Colonic mucosa (tissue), 4 donors: ENCODE data around the gene TMEM100. TPM values are rescaled to one million over a fixed set of nuclear protein-coding genes. Genes with fewer than 3 reads are reported as not detected.

Experiments
- DNase-seq: peaks from one replicate; pipeline ENCODE4 v3.0.0-alpha.2; 2020
- H3K27ac ChIP-seq: fragments of 200-600 bp; one replicate; pipeline ENCODE4 v1.8.0; 2021
- H3K27me3 ChIP-seq: fragments of 200-600 bp; one replicate; pipeline ENCODE4 v1.8.0; 2021
- H3K36me3 ChIP-seq: fragments of 200-600 bp; one replicate; pipeline ENCODE4 v1.8.0; 2021
- H3K4me1 ChIP-seq: fragments of 200-600 bp; one replicate; pipeline ENCODE4 v1.8.0; 2021; ENCODE audit warnings: mild to moderate bottlenecking
- H3K4me3 ChIP-seq: fragments of 200-600 bp; one replicate; pipeline ENCODE4 v1.8.0; 2021
- H3K9ac ChIP-seq, 2 donors: one replicate each; pipeline ENCODE4 v1.7.0; 2013; ENCODE audit warnings: control low read depth in 2 of 2, low read depth in 2 of 2, low read length in 2 of 2
- H3K9me3 ChIP-seq: fragments of 200-600 bp; one replicate; pipeline ENCODE4 v1.8.0; 2021
- intact Hi-C: fragments of 100-400 bp; cut with DNase I; formaldehyde crosslinking; loops from one replicate; pipeline ENCODE4 v1.14.1; 2022
- total RNA-seq, 2 donors: library from RNA; stranded (reverse); fragmentation: NEBNext Ultra II Directional in 1 of 2; extraction: Animal tissue kit (Norgen Biotek cat#: 25700) in 1 of 2; gene quantifications; one replicate each; pipeline ENCODE4 v1.2.1, GENCODE V29; 2021
- TF ChIP-seq, protein P1 (sequence below): fragments of 200-600 bp; IDR thresholded peaks from one replicate; pipeline ENCODE4 v1.8.0; 2022; ENCODE audit warnings: antibody characterized with exemption, mild to moderate bottlenecking
- donor health status: healthy.
- donor health status: DM: no; HTN: no; CAD: no.
- donor health status: DM: no; HTN: no; CAD: no.

Gene TMEM100
- total RNA-seq, 2 donors from 2014 or later: 2.8 to 7.1 TPM

DNA sequence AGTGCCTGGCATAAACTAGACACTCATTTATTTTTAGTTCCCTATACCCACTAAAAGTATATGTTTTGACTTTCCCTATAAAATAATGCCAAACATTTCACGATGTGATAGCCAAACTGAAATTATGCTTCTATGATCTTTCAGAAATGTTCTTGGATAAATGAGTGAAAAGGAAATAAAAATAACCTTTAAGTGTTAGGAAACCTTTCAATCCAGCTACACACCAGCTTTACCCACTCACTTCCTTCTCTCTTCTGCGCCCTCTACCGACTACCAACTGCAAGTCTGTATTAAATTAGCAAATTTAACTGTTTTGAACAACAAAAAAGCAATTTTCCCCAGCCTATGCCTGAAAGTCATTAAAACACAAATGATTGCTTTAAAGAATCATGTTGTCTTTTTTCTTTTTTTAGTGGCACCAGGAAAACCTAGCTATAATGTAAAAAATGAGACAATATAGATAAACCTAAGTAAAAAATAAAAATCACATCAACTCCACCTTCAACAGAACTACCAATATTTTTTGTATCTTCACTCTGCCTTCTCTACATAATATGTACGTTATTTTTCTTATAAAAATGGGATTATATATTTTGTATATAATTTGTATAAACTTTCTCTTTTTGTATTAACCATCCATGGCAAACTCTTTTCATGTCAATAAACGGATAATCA is 13.2 kb upstream of the TMEM100 start:
- no peak overlapping the region for H3K27ac ChIP-seq
- DNase-seq: peak; percentile 58

DNA sequence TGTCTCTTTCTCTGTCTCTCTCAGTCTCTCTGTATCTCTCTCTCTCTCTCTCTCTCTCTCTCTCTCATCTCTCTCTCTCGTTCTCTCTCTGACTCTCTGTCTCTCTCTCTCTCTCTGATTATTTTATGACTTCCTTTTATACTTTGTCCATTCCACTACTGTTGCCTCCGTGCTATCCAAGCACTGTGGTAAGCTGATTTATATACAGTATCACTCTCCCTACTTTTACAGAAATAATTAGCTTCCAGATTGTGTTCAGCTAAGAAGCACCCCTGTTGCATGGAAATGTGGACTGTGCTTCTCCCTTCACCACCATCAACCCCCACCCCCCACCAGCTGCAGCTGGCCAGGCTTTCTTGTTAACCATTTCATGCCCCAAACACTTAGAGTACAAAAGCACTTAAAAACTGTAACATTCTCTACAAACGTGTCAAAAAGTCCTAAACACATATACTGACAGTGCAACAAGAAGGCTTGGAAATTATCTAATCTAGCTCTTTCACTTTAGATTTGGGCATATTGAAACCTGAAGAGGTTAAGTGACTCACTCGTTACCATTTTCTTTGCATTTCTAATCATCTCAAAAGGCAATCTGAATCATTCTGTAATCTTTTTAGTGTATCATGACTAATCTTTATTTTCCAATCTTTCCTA is 11.6 kb upstream of the TMEM100 start:
- no peak overlapping the region for H3K9ac ChIP-seq
- H3K27ac ChIP-seq: no peak overlapping the region
- H3K9me3 ChIP-seq: no peaks in the 10 kb centered on the region
- TF ChIP-seq, protein P1, sequence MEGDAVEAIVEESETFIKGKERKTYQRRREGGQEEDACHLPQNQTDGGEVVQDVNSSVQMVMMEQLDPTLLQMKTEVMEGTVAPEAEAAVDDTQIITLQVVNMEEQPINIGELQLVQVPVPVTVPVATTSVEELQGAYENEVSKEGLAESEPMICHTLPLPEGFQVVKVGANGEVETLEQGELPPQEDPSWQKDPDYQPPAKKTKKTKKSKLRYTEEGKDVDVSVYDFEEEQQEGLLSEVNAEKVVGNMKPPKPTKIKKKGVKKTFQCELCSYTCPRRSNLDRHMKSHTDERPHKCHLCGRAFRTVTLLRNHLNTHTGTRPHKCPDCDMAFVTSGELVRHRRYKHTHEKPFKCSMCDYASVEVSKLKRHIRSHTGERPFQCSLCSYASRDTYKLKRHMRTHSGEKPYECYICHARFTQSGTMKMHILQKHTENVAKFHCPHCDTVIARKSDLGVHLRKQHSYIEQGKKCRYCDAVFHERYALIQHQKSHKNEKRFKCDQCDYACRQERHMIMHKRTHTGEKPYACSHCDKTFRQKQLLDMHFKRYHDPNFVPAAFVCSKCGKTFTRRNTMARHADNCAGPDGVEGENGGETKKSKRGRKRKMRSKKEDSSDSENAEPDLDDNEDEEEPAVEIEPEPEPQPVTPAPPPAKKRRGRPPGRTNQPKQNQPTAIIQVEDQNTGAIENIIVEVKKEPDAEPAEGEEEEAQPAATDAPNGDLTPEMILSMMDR: no peak
- DNase-seq: no peak
- H3K4me3 ChIP-seq: no peak overlapping the region
- no peaks in the 10 kb centered on the region for H3K36me3 ChIP-seq
- intact Hi-C loops: no loop called here
- no peaks in the 10 kb centered on the region for H3K4me1 ChIP-seq
- H3K27me3 ChIP-seq: no peaks in the 10 kb centered on the region

More for the DNA sequence above, 13.2 kb upstream of the TMEM100 start:
- TF ChIP-seq, protein P1: peak; percentile 38
- Histone ChIP-seq H3K4me1 (no peaks in the 10 kb centered on the region), H3K36me3 (no peaks in the 10 kb centered on the region), H3K4me3 (no peak overlapping the region), H3K9ac (no peak overlapping the region), H3K27me3 (no peaks in the 10 kb centered on the region), H3K9me3 (no peaks in the 10 kb centered on the region)
- intact Hi-C loops: no loop called here

GRCh38 chr17:55731586-55732250 is 9.1 kb upstream of the TMEM100 start:
- intact Hi-C loops: no loop called here
- no peak overlapping the region for H3K4me3 ChIP-seq
- peak; percentile 36 for DNase-seq
- TF ChIP-seq, protein P1: no peak
- no peaks in the 10 kb centered on the region for H3K27me3 ChIP-seq
- H3K36me3 ChIP-seq: no peaks in the 10 kb centered on the region
- H3K27ac ChIP-seq: peak overlapping the region; percentile 46
- H3K9me3 ChIP-seq: no peaks in the 10 kb centered on the region
- H3K4me1 ChIP-seq: no peaks in the 10 kb centered on the region
- no peak overlapping the region for H3K9ac ChIP-seq

DNA sequence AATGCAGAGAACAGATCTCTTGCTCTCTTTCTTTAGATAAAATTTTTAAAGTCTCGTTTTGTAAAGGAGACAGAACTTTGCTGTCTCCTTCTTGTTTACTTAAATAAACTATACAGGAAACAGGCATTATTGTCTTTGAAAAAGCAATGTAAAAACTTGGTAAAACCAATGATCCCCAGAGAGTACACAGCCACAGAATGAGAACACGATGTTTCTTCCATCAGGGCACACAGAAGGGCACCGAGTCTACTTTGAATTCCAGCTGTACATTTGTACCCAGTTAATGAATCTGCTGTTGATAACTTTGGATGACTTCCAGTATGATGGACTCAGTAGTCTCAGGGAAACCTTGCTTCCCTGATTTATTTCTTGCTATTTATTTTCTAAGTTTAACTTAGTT is 8.1 kb upstream of the TMEM100 start:
- no peaks in the 10 kb centered on the region for H3K9me3 ChIP-seq
- no peak overlapping the region for H3K9ac ChIP-seq
- DNase-seq: no peak
- TF ChIP-seq, protein P1: no peak
- no peaks in the 10 kb centered on the region for H3K36me3 ChIP-seq
- intact Hi-C loops: no loop called here
- H3K27me3 ChIP-seq: no peaks in the 10 kb centered on the region
- no peak overlapping the region for H3K27ac ChIP-seq
- no peaks in the 10 kb centered on the region for H3K4me1 ChIP-seq
- H3K4me3 ChIP-seq: no peak overlapping the region

DNA sequence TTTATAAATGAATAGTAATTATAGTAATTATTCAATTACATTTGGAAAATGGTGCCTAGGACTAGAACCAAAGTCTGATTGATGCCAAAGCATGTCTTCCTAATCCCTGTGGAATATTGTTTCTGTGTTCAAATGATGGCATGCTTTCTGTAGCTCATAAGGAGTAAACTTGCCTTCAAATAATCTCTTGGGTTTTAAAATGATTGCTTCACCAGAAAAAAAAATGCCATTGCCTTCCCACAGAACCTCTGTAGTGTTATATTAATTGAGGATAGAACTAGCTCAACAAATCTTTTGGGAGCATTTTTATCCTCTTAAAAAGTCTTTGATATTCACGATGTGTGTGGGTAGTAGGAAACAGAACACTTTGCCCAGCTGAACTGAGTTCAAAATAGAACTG is 7.7 kb upstream of the TMEM100 start:
- Histone ChIP-seq H3K4me1 (no peaks in the 10 kb centered on the region), H3K9ac (no peak overlapping the region), H3K27ac (no peak overlapping the region), H3K27me3 (no peaks in the 10 kb centered on the region), H3K36me3 (no peaks in the 10 kb centered on the region), H3K4me3 (no peak overlapping the region), H3K9me3 (no peaks in the 10 kb centered on the region)
- no peak for DNase-seq
- TF ChIP-seq, protein P1: no peak
- intact Hi-C loops: no loop called here
